ENCODE measurements around the gene BRSK2.
"Not testable (repeated sequence)": the region's sequence is repeated elsewhere in the genome, so short reads cannot be mapped to it uniquely, and the experiment has no call there.

The BRSK2 gene

DNA sequence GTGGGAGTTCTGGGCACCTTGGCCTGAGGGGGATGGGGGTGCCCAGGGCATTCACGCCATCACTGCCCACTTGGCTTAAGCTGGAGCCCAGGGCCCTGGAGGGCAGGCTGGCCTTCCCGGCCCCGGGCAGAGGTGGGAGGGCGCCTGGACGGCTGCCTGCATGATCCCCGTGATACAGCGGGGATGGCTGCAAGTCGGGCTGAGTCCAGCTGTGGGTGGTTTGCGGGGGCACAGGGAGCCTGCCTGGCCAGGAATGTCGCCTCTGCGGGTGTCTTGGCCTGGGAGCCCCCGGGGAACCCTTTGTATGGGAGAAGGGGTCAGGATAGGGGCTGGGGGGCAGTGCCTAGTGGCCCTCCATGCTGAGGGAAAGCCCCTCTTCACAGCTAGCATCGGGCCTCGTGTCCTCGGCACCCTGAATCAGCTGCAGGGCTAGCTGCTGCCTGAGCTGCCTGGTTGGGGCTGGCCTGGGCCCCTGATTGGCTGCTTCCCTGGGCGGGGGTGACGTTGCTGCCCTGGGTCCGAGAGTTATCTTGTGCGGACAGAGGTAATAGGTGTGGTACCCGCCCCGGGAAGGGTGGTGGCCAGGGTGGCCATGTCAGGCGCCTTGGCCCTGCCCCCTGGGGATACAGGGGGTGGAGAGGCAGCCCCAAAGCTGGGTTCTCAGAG lies 8.3 kb downstream of the BRSK2 start:
- DNase-seq: peak; percentile 42

DNA sequence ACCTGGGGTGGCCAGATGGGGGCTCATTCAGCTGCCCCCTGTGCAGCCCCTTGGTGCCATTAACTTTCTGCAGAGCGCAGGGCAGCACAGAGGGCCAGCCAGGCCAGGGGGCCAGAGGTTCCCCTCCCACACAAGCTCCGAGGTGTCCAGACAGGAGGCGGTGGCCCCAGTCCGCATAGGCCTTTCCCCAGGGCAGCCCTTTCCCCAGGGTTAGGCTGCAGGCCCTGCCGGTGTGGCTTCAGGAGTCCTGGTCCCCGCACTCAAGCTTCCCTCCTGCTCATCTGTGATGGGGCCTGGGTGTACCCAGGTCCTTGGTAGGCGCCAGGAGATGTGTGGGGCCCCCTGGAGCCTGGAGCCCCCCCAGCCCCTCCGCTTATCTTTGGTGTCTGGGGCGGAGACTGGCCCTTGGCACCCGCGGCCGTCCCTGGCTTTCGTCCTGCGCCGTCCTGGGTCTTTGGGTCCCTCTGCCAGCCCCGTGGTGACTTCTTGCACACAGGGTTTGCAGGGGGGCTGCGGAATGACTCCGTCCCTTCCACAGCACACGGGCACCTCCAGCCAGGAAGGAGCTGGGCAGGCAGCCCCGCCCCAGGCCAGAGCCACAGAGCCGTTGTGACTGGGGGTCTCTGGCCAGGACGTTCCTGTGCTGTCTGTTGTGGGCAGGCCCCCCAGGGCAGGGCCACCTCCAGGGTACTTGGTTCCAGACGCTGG lies 8.9 kb downstream of the BRSK2 start:
- DNase-seq: no peak

DNA sequence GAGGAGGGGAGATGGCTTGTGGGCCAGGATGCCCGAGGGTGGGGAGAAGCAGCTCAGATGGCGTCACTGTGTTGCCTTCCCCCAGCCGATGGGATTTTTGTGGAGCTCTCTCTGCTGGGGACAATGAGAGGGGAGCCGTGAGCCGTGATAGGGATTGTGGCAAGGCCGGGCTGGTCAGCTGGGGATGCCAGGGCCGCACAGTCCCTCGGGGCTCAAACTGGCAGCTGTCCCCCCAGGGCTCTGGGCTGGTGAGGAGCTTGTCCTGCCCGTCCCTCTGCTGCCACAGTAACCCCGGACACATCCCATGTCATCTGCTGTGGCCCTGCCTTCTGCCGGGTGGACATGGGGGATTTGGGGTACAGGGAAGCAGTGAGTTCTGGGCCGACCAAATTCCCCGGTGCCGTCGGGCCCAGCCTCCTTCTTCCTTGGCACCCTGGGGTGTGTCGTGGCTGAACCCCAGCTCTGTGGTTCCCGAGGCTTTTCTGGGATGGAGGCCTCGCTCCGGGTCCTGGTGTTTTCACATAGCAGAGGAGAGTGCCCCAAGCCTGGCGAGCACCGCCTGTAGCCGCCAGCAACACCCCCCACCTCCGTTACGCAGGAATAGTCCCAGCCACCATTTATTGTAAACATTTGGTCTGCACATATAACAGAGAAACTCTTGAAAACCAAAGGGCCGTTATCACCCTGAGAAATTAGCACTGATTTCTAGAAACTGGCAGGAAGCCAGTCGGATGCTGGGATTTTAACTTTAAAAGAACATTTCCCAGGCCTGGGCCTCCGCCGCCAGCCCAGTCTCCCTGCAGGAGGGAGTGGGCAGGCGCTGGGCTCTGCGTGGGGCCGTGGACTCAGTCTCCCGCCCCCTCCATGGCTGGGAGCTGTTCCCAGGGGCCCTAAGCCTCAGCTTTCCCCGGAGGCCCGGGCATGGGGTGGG lies 9.9 kb downstream of the BRSK2 start:
- DNase-seq: no peak

DNA sequence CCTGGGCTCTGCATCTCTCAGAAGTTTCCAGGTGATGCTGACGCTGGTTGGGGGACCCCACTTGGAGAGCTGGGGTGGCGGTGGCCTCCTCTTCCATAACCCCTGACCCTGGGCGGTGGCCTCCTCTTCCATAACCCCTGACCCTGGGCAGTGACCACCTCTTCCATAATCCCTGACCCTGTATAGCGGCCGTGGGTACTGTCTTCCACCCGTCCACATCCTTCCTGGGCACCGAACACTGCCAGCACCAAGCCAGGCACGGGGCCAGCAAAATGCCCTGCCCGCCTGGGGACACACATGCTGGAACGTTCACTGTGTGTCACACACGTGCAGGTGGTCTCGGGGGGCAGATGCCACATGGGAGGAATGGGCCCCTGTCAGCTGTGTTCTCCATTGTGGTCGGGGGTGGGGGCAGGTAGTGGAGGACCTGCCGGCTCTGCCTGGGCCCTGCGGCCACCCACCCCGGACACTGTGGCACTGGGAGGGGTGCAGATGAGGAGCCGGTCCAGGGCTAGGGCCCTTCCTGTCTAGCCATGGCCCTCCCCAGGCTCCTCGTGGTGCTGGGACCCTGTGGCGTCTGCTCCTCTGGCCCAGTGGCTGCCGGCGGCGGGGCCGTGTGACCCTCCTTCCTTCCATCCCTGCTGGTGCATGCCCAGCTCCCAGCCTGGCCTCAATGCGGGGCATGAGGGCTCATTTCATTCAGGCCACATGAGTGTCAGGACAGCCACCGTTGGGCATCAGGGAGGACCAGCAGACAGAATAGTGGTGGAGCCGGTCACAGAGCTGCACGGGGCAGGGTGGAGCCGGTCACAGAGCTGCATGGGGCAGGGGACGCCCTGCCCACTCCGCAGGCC lies 10.8 kb downstream of the BRSK2 start:
- DNase-seq: no peak

DNA sequence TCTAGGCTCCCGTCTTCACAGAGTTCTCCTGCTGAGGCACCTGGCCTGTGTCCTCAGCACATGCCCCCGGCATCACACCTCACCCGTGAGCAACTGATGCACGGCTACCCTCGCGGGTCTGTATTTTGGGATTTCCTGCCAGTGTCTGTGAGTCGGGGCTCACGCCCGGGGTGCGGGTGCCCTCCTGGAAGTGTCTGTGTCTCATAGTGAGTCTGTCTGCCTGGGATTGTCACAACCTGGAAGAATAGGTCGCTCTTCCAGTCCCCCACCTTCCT lies 11.4 kb downstream of the BRSK2 start:
- DNase-seq: no peak

DNA sequence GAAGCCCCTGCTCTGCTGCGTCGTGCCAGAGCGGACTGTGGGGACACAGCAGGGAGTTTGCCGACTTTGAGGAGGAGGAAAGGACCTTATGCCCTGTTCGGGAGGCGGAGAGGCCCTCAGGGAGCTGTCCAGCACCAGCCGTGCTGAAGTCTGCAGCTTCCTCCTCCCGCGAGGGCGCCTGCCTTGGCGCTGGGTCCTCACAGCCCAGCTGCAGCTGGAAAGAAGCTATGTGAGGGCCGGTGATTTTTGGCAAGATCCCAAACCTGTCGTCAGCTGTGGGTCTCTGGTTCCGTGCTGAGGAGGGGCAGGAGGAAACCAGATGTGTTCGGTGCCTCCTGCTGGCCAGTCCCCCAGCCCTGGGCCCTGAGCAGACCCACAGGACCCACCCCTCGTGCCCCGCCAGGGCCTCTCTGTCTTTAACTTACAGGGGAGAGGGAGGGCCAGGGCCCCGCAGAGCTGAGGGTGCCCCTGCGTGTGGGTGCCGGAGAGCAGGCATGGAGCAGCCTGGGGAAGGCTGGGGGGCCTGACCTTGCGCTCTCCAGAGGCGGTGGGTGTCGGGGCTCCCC lies 12.0 kb downstream of the BRSK2 start:
- peak; percentile 78 for DNase-seq

DNA sequence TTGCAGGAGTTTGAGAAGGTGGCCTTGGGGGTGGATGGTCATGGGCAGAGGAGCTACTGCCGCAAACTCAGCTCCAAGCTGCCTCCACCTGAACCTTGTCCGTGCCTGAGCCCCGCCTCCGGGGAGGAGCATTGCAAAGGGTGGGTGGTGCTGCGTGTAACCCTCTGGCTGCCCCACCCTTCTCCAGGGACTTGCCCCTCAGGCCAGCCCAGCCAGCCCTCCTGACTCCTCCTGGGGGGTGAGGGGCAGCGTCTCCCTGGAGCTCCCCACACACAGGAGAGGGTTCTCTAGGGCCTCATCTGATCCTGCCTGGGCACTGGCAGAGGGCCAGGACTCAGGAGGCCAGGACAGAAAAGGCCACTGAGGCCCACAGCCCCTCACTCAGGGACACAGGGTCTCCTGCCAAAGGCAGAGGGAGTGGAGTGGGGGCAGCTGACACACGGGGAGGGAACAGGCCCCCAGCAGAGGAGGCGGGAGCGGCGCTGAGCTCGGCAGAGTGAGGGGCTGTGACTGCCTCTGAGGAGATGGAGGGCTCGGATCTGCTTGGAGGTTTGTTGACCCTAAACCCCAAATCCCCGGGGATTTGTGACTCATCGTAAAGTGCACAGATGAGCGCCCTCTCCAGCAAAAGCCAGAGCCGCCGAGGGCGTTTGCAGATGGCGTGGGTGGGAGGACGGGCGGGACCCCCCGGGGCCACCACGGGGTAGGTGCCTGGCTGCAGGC lies 12.8 kb downstream of the BRSK2 start:
- DNase-seq: no peak

DNA sequence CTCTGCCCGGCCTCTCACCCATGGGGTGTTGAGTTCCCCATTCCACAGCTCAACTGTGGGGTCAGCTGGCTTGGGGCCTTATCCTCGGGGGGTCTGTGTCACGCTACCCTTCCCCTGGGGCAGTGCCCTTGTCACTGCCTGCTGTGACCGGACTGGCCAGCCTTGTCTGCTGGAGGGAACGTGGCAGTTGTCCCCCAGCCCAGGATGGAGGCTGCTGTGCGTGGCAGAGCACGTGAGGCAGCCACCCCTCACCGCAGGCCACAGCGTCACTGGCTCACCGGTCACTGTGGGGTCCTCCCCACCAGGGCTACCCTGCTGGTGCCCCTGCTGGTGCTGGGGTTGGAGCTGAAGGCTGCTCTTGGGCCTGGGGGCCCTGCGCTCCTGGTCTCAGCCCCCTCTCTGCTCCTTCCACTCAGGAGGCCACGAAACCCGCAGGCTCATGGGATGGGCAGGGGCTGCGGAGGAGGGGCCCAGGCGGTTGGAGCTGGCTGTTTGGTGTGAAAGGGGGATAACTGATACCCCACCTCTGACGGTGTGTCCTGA lies 13.4 kb downstream of the BRSK2 start:
- DNase-seq: no peak

DNA sequence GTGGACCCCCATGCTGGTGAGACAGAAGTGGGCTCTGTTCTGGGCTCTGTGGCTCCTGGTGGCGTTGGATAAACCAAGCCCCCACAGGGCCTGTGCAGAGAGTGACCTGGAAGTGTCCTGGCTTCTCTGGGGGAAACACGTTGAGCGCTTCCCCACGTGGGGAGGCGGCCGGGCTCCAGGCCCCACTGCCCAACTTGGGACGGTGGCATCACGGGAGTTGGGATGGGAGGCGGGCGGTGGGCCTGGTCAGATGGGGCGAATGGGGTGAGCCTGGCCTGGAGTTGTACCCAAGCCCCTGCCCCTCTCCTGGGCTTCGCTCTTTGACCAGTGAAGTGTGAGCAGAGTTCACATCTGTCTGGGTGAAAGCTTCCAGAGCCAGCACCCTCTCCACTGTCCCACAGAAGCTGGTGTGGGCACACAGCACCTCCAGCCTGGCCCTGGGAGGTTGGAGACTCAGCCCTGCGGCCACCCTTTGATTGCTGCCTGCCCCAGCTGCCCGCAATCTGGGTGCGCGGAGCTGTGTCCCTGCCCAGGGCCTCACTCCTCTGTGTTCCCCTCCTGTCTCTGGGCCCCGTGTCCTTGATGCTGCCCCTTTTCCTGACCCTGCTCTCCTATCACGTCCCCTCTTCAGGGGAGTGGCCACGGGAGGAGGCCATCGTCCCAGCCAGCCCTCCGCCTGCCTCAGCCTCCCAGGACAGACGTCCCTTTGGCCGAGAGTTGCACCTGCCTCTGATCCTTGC lies 14.2 kb downstream of the BRSK2 start:
- DNase-seq: no peak

DNA sequence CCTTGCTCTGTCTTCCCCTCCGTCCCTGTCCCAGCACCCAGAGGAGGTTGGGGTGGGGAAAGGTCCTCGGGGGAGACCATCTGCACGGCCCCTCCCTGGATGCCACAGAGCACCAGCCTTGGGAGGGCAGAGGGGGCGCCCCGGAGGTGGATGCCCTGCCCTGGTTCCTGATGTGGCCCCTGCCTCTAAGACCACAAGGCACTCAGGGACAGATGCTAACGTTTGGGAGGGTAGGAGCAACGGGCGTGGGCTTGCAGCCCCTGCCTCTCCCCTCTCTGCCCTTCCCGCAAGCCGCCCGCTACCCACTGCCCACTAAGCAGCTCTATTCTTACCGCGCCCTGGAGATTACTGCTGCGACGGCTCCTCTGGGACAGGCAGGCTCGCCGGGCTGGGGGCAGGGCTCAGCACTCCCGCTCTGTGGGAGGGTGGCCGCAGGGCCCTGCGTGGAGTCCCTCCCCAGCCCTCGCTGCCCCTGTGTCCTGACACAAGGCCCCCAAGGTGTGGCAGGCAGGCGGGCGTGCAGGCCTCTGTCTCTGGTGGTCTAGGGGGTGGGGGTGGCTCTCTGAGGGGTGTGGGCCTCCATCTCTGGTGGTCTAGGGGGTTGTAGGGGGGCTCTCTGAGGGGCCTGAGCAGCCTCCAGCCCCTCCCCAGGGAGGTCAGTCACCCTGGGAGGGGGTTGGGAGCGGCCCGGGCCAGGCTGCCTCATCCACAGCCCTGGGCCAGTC lies 14.9 kb downstream of the BRSK2 start:
- DNase-seq: no peak

DNA sequence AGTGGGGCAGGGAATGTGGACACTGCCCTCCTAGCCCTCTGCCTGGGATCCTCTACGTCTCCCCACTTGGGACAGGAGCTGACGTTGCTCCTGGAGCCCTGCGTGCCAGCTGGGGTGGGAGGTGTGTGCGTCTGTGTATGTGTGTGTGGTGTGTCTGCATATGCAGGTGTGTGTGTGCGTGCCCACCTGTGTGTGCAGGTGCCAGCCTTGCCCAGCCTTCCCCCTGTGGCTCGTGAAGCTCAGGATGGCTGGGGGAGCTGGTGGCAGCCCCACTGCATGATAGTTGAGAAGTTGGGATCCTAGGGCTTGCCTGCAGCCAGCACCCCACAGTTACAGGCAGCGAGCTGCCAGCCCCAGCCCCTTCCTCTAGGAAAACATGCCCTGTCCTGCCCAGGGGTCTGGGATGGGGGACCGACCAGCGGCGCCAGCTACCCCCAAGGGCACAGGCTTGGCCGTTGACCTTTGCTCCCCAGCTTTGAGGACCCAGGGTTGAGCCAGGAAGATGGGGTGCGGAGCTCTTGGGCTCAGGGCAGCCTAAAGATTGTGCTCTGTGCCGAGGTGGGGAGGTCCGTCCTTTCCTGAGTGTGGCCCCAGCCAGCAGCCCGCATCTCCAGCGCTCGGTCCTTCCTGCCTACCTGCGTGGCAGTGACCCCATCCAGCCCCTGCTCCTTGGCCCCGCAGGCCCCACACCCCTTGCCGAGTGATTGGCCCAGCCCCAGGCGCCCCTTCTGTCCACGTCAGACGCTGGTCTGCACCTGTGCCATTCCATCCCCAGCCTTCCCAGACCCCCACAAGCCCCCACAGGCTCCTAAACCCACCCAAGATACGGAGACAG lies 15.7 kb downstream of the BRSK2 start:
- no peak for DNase-seq

DNA sequence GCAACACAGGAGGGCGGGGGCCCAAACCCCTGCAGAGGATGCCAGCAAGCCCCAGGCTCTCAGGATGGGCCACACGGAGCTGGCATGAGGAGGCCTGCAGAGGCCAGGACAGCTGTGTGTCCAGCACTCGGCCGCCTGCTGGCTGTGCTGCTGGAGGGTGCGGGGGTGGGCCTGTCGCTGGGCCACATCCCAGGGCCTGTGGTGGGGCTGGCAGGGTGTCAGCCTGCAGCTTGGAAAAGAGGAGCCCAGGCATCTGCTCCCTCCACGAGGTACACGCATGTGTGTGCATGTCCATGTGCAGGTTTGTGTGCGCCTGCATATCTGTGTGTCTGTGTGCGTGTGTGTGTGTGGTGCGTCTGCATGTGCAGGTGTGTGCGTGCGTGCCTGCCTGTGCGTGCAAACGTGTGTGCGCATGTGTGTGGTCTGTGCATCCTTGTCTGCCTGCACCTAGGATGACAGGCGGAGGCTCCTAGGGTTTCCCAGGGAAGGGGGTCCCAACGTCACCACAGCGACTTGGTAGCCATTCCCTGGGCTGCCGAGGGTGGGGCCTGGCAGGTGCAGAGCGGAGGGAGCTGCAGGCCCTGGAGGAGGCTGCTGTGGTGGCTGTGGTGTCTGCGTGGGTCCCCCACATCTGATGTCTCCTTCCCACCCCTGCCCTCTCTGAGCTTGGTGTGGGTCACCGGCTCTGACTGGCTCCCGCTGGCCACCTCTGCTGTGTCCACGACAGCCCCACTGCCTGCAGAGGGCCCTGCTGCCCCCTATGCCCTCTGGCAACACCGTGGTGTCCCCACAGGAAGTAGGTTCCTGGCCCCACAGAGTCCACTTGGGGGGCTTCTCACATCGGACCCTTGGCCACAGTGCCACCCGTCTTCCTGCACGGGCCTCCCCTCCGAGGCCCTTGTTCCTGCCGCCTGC lies 17.1 kb downstream of the BRSK2 start:
- no peak for DNase-seq

DNA sequence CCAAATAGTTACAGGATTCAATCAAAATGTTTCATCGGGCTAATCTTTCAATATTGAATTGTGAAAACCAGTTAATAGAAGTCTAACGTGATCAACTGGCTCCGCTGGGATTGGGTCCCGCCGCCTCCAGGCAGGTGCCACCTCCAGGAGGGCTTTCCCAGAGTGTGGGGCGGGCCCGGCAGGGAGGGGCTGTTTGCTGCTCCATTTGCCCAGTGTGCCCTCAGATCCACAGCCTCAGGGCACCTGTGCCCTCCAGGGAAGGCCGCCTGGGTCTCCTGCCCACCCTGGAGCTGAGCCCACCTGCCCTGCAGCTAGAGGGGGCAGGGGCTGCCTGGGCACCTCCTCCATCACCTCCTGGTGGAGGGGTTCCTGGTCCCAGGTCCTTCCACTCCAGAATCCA lies 17.9 kb downstream of the BRSK2 start:
- DNase-seq: no peak

DNA sequence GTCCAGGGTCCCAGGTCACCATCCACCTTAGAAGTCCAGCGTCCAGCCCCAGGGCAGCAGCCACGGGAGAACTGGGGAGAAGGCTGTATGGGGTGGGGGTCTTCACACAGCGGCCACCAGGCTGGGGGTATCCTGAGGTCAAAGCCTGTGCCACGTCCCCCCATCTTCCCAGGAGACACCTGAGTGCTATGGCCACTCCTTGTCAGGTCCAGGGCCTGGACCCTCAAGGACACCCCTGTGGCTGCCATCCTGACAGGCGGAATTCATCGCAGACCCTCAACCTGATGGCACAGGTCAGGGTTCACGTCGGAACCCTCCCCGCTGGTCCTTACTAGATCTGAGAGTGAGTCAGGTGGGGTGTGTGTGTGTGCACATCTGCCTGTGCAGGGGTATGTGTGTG lies 18.6 kb downstream of the BRSK2 start:
- no peak for DNase-seq

DNA sequence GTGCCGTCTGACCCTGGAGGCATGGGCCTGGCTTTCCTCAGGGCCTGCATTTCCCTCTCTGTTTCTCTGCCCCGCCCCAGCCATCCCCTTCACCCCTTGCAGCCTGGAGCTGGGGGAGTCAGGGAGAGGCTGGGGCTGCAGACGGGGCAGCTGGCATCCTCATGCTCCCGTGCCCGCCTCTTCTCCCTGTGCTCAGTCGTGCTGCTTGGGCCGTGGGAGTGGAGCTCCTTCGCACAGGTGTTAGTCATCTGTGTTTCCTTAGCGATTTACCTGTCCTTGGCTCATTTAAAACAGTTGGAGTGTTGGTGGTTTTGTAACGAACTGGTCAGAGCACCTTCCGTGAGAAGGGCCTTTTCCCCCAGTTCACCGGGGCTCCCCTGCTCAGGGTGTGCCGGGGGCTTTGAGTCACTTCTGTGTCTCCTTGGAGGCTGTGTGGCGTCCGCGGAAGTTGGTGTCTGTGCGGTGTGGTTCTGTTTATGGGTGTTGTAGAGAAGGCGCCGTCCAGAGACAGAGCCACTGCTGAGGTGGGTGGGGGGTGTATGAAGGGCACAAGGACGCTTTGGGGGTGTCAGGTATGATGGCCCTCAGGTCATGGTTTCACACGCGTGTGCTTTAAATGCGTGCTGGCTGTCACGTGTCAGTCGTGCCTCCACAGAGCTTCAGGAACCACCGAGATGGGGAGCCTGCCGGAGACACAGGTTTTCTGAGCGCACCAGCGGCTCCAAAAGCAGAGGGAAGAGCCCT lies 19.5 kb downstream of the BRSK2 start:
- DNase-seq: no peak

DNA sequence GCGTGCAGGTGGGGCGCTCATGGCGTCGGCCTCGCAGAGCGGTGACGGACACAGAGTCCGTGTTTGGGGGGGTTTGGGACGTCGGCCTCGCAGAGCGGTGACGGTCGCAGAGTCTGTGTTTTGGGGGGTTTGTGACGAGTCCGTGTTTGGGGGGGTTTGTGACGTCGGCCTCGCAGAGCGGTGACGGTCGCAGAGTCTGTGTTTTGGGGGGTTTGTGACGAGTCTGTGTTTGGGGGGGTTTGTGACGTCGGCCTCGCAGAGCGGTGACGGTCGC lies 20.1 kb downstream of the BRSK2 start:
- DNase-seq: not testable (repeated sequence)
